ENCODE data around the gene TKT.

- TF ChIP-seq, protein P1, sequence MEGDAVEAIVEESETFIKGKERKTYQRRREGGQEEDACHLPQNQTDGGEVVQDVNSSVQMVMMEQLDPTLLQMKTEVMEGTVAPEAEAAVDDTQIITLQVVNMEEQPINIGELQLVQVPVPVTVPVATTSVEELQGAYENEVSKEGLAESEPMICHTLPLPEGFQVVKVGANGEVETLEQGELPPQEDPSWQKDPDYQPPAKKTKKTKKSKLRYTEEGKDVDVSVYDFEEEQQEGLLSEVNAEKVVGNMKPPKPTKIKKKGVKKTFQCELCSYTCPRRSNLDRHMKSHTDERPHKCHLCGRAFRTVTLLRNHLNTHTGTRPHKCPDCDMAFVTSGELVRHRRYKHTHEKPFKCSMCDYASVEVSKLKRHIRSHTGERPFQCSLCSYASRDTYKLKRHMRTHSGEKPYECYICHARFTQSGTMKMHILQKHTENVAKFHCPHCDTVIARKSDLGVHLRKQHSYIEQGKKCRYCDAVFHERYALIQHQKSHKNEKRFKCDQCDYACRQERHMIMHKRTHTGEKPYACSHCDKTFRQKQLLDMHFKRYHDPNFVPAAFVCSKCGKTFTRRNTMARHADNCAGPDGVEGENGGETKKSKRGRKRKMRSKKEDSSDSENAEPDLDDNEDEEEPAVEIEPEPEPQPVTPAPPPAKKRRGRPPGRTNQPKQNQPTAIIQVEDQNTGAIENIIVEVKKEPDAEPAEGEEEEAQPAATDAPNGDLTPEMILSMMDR (IDR thresholded peaks at IDR 0.05), result no peak
- TF ChIP-seq POLR2A (IDR thresholded peaks at IDR 0.05), result no peak
Observed at GRCh38 chr3:53198996-53199395, 56.8 kb downstream of the TKT start.
